SW480 (cell line): ENCODE data around the gene RGS2.

Source experiments
- DNase-seq: peaks from one replicate; pipeline ENCODE4 v3.0.0-alpha.2; 2016; ENCODE audit warnings: low spot score

RGS2 gene

GRCh38 chr1:192808518-192809306 lies at the start of gene RGS2:
Gene RGS2, plus strand, starts transcription at chr1:192809039. Its CDS starts 33 bp downstream, at chr1:192809072.
- peak; percentile 86 for DNase-seq

- DNase-seq, result no peak
Observed at GRCh38 chr1:192759104-192759503, 49.7 kb upstream of the RGS2 start.

GRCh38 chr1:192762265-192762664 lies 46.6 kb upstream of the RGS2 start:
- DNase-seq, result no peak

GRCh38 chr1:192763243-192763642 lies 45.6 kb upstream of the RGS2 start:
- no peak for DNase-seq

GRCh38 chr1:192763756-192764155 lies 45.1 kb upstream of the RGS2 start:
- no peak for DNase-seq

- no peak for DNase-seq
Observed at GRCh38 chr1:192764675-192765074, 44.2 kb upstream of the RGS2 start.

GRCh38 chr1:192766009-192766625 lies 42.7 kb upstream of the RGS2 start:
- DNase-seq, result peak; percentile 4

- no peak for DNase-seq
Observed at GRCh38 chr1:192766876-192767275, 42.0 kb upstream of the RGS2 start.

- DNase-seq, result no peak
Observed at GRCh38 chr1:192767798-192768197, 41.0 kb upstream of the RGS2 start.

GRCh38 chr1:192768463-192768862 lies 40.4 kb upstream of the RGS2 start:
- no peak for DNase-seq

- no peak for DNase-seq
Observed at GRCh38 chr1:192771341-192771740, 37.5 kb upstream of the RGS2 start.

GRCh38 chr1:192775631-192776030 lies 33.2 kb upstream of the RGS2 start:
- DNase-seq, result no peak

- DNase-seq, result no peak
Observed at GRCh38 chr1:192776206-192776605, 32.6 kb upstream of the RGS2 start.

- DNase-seq, result no peak
Observed at GRCh38 chr1:192776998-192777397, 31.8 kb upstream of the RGS2 start.

GRCh38 chr1:192783791-192784190 lies 25.0 kb upstream of the RGS2 start:
- DNase-seq, result no peak

GRCh38 chr1:192784397-192784796 lies 24.4 kb upstream of the RGS2 start:
- DNase-seq, result no peak

GRCh38 chr1:192786576-192786975 lies 22.3 kb upstream of the RGS2 start:
- DNase-seq, result no peak

GRCh38 chr1:192787914-192788585 lies 20.8 kb upstream of the RGS2 start:
- DNase-seq, result no peak

GRCh38 chr1:192789871-192790270 lies 19.0 kb upstream of the RGS2 start:
- DNase-seq, result no peak

- no peak for DNase-seq
Observed at GRCh38 chr1:192792628-192793027, 16.2 kb upstream of the RGS2 start.

- no peak for DNase-seq
Observed at GRCh38 chr1:192793983-192794767, 14.7 kb upstream of the RGS2 start.

- no peak for DNase-seq
Observed at GRCh38 chr1:192794768-192795035, 14.1 kb upstream of the RGS2 start.
